AML-193 (cell line): Measurements from ENCODE around the gene TMED3.
A peak's percentile ranks its signal among the peaks of the same experiment; 100 is the strongest.

ENCODE experiments used
- DNase-seq, 2 experiments: peaks; one replicate each; lab custom pipeline; 2025; lab: John Stamatoyannopoulos, UW

Gene TMED3

DNA sequence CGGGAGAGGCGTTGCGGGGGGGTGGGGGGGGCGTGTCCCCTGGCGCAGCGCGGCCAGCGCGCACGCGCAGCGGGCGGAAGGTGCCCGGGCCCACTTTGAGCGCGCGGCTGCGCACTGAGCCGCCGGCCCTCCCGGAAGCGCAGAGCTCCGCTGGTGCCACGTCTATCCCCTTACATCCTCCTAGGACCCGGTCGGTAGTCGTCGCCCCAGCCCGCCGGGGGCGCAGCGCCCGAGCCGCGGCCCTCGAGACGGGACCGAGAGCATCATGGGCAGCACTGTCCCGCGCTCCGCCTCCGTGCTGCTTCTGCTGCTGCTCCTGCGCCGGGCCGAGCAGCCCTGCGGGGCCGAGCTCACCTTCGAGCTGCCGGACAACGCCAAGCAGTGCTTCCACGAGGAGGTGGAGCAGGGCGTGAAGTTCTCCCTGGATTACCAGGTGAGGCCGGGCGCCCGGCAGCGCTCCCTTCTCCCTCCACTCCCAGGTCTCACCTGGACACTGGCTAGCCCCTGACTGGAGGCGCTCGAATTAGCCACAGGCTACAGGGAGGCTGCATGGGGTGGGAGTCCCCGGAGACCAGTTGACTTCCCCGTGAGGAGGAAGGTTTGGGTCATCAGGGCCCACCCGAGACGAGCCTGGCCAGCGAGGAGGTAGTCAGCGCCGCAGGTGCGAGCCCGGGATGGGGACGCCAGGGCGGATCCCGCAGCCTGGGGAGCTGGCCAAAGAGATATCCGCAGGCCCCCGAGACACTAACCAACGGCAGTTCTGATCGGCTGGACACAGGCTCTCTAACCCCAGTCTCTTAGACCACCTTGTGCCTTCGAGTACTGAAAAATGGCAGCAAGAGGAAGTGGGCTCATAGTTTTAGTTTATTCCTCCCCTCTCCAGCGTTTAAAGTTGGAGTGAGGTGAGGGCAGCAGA lies at the start of gene TMED3:
TSS of gene TMED3 (plus strand) at position 128 of the 916 bp plus-strand sequence. CDS start at position 266, 138 bp downstream.
- peak; percentile 63 to 73 for DNase-seq

- DNase-seq, result no peak
Measured at GRCh38 chr15:79261836-79262235, 49.1 kb upstream of the TMED3 start.

DNA sequence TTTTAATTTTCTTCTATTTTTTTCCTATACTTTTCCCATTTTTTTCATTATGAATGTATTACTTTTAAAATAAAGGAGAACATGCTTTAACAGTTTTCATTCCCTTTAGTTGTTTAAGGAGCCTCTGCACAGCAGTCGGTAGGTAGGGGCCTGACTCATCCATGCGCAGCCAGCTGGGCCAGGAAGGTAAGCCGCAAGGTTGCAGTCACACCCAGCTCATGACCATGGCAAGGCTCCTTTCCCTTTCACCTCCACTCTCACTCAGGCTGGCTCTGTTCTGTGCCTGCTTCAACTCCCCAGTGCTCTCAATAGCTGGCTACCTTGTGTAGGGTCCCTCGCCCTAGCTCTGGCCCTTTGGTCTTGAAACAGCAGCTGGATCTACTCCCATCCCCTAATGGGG lies 45.7 kb upstream of the TMED3 start:
- no peak for DNase-seq

DNA sequence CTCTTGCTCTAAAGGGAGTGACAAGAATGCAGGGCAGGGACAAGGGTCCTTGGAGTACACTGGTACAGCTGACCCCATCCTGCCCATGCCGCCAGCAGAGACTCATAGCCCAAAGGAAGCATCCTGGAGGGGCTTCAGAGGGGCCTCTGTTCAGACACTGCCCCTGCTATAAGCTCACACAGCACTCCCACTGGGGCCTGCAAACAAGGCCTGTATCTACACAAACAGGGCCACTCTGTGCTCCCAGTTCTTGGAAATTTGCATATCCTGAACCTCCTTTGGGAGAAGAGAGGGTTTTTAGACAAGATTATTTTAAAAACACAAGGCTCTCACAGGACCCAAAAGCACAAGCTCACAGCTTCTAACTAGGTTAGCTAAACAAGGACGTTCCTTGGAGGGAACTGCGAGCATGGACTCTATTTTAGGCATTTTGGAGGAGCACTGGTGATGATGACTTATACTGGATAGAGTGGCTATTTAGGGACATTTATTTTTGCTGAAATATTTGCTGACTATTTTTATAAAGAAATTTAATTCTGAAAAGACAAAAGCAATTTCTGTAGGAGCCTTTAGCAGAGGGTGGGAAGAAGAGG lies 44.8 kb upstream of the TMED3 start:
- no peak for DNase-seq

DNA sequence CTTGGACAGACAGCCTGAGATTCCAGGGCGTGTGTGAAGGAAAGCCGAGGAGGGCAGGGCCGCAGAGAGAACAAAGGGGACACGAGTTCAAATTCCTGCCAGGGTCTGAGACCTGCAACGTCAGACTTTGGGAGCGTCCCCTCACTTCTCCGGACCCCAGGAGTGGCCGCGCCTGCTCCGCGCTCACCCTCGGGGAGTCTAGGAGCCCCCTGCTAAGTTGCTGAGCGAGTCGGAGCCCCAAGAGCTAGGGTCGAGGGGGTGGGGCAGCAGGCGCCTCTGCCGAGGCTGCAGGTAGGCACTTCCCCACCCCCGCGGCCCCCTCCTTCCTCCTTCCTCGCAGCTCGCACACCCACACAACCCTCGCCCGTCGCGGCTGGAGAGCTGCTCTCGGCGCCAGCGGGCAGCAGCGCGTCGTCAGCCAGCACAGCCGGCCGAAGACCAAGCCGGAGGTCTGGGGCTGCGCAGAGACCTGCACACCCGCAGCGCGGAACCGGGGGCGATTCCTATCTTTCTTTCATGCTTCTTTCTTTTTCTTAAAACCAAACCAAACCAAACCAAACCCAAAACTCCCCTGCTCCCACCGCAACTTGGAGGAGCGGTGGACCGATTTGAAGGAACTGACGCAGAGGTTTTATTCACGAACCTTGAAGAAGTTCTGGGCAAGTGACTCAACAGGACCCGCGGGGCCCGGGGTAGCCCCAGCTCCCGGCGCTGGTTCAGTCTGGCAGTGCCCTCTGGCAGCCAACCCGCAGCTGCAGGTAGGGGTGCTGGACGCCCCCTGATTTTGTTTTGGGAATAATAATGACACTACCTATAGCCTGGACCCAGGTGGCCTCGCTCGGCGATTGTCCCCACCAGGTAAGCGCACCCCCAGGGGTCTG lies 28.3 kb upstream of the TMED3 start, which contains the start of gene ANKRD34C:
TSS of gene ANKRD34C (plus strand) at position 352 of the 881 bp plus-strand sequence. CDS start 10,563 bp downstream, outside the sequence.
- DNase-seq, result no peak

DNA sequence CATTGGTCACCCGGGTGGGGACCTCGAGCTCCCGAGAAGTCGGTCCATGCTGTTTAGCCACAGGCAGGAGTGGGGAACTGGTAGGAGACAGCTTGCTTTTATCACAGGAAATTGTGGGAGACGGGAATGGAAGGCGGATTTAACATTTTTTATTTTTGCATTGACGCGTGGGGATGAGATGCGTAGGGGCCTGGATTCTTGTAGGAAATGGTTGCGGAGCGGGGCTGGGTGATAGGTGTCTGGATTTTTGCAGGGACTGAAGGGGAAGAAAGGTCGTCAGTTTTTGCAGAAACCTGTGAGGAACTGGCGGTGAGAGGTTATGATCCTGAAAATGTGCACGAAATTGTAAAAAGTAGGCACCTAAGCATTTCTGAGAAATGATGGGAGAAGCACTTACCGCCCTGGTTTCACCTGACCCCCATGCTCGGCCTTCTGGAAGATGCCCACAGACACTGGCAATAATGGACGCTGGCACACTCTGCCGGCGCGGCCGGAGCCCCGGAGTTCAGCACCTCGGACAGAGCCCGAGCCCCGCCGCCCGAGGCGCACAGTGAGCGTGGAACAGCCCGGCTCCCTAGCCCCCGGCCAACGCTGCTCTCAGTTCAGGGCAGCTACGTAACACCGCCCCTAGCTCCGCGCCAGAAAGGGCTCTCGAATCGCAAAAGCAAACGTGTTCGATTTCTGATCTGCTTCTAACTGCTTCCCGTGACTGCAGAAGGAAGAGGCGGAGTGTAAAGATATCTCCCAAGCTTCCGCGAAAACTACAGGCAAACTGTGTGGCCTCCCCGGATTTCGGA lies 27.5 kb upstream of the TMED3 start:
- DNase-seq, result no peak

- DNase-seq, result no peak
Measured at GRCh38 chr15:79290642-79291275, 20.2 kb upstream of the TMED3 start.

DNA sequence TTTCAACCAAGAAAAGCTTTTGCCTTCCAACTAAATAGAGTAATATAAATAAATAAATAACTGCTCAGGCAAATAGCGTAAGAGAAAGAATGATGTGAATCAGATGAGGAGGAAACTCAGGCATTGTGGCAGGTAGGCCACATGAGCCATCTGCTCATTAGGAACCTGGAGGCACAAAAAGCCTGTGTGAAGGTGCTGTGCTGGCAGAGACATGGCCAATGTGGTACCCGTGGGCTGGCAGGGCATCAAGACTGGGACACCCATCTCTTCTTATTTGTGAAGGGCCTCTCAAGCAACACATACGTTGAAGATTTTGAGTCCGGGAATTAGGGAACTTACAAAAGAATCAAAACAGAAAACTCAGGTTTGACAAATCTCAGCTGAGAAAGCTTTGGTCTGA lies 18.9 kb upstream of the TMED3 start:
- DNase-seq, result no peak

DNA sequence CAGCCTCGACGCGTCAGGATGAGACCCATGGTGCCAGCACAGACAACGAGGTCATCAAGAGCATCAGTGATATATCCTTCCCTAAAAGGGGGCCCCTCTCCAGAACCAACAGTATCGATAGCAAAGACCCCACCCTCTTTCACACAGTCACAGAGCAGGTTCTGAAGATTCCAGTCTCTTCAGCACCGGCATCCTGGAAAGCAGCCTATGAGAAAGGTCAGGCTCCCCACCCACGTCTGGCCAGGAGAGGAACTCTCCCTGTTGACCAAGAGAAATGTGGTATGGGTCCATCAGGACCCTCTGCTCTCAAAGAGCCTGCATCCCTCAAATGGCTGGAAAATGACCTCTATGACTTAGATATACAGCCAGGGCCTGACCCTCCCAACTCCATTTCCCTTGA lies 16.8 kb upstream of the TMED3 start:
- no peak for DNase-seq

- DNase-seq, result no peak
Measured at GRCh38 chr15:79296583-79296982, 14.3 kb upstream of the TMED3 start.

DNA sequence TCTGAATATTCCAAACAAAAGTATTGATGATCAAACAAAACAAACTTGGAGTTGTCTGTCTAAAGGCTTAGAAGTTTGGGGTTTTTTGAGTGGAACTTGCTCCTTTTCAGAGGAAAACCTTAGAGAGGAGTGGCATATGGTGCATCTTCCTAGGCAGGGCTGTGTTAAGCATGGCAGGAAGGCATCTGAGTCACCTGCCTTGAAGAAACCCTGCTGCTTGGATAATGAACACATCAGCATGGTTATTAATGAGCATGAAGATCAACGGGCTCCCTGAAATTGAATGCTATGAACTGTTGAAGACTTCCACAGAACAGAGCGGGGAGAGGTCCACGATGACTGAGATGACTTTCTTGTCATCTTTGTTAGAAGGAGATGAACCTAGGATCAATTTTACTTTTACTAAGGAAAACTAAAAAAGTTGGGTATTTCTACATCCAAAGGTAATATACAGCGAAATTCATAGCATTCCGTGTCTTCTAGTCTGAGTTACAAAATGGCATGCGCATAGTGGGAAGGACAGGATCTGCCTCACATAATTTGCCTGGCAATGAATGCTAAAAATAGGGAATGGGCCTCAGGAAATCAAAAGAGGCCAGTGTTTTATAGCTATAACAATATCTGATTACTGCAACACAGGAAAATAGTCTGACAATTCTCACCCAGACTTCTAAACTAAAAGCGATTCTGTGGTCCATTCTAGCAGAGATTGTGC lies 11.6 kb upstream of the TMED3 start:
- DNase-seq, result no peak

- no peak for DNase-seq
Measured at GRCh38 chr15:79299841-79300235, 11.1 kb upstream of the TMED3 start.

DNA sequence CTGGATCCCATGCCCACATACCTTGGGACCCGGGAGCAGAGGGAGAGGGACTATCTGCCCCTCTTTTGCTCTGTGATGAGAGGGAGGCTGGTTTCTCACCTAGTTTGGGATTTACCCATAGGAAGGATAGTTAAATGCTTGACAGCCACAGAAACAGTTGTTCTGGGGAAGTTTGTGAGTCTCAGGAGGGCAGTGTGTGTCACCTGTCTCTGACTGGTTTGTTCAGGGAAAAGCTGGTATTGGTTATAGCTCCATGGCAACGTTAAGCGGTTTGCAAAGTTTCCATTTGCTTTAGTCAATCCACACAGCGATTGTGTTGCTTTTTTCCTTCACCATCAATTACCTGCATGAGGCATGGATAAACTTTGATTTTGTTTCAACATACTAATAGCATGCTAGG lies 3.7 kb upstream of the TMED3 start:
- DNase-seq, result no peak

DNA sequence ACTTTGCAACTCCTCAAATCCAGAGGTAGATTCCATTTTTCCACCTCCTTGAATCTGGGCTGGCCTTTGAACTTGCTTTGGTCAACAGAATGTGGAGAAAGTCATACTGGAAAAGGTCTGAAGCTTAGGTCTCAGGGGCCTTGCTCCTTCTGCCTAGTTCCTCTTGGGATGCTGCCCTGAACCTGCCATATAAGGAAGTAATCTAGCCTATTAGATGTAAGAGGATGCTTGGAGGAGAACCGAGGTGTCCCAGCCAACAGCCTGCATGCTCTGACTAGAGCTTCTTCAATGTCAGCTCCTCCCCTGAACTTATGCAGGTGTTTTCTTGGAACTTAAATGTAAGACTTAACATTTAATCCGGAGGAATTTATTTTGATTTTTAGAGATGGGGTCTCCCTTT lies 2.0 kb upstream of the TMED3 start:
- peak; percentile 13 to 36 for DNase-seq

GRCh38 chr15:79310612-79310984 lies 314 bp upstream of the TMED3 start:
- peak; percentile 26 to 62 for DNase-seq

DNA sequence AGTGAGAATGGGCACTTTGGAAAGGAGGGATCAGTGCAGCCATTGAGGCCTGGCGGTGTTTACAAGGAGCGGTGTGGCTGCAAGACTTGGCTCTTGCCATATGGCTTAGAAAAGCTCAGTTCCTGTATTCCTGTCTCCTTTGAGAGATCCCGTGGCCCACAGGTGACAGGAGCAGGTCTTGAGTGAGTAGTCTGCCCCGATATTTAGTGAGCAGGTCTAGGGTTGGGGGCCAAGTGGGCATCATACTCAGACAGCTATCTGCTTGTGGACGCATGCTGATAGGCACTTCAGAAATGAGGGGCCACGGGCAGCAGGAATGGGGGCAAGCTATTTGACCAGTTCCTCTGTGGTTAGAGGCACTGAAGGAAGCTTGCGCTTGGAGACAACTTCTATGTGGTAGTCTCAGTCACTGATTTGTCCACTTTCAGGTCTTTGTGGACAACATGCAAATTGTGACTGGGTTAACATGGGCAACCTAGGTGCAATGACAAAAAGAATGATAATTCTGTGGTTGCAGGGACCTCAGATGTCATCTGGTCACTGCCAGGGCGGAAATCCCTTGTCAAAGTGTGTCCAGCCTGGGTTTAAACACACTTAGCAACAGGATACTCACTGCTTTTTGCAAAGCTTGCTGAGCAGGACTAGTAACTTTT lies 1.1 kb downstream of the TMED3 start:
- DNase-seq, result no peak

- no peak for DNase-seq
Measured at GRCh38 chr15:79314186-79314585, 3.3 kb downstream of the TMED3 start.

DNA sequence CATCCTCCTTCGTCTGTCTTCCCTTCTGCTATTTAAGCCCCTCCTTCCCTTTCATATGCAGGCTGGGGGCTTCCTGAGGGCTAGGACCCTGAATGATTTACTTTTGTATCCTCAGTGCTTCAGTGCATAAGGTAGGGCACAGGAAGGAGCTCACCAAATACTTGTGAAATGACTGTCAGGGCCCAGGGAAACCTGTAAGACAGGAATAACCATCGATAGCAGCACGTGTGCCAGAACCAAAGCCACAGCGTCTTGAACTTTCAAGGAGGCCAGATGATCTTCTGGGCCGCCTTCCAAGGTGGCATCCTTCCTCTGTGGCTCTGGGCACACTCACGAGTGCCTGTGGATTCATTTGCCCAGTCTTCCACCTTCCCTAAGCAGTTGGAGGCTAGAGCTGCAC lies 3.9 kb downstream of the TMED3 start:
- no peak for DNase-seq

DNA sequence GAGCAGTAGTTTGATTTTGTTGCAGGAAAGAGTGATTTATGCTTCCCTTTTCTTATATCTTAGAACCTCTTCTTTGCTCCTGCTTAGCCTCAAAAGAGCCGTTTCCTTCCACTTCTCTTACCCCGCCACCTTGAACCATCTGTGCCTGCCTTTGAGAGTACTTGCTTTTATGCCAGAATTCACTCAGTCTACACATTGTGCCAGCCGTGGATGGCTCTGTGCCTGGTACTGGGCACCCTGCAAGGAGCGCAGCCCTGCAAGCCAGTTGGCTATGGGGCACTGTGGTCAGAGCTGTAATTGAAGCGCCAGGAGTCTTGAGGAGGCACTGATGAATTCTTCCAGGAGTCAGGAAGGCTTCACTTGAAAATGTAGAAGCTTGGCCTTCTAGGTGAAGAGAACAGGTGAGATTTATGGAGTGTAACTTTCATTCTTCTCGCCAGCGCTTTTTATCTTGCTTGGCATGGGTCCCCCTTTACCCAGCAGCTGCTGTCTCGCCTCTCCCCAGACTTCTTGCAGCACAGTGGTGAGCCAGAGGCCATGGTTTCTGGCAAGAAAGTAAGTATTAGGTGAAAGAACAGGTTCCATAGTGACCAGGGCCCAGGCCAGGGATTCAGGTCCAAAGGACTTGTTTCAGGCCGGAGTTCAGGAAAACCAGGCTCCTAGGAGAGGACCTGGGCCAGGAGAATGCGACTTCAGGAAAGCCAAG lies 4.9 kb downstream of the TMED3 start:
- no peak for DNase-seq
